Sigmoid colon (tissue), 4 donors: ENCODE results near the gene EP300.

ENCODE experiments used
- POLR2A ChIP-seq, 2 donors: fragments of 450-650 bp; IDR thresholded peaks; one replicate each; pipeline ENCODE4 v1.6.1; 2016; ENCODE audit warnings: antibody characterized with exemption in 2 of 2, mild to moderate bottlenecking in 2 of 2, moderate library complexity in 2 of 2
- POLR2AphosphoS5 ChIP-seq, 4 donors: sonication (generic); formaldehyde crosslinking; IDR thresholded peaks; one replicate each; pipeline ENCODE4 v1.6.1; 2017; ENCODE audit warnings: antibody characterized with exemption in 4 of 4
- TF ChIP-seq, protein P1 (sequence below), 4 experiments: fragments of 450-650 bp in 3 of 4; fragments of 200-600 bp in 1 of 4; IDR thresholded peaks; one replicate each; pipeline ENCODE4 v1.5.1; 2016 to 2019; ENCODE audit warnings: antibody characterized with exemption in 4 of 4, mild to moderate bottlenecking in 3 of 4, moderate library complexity in 2 of 4

DNA sequence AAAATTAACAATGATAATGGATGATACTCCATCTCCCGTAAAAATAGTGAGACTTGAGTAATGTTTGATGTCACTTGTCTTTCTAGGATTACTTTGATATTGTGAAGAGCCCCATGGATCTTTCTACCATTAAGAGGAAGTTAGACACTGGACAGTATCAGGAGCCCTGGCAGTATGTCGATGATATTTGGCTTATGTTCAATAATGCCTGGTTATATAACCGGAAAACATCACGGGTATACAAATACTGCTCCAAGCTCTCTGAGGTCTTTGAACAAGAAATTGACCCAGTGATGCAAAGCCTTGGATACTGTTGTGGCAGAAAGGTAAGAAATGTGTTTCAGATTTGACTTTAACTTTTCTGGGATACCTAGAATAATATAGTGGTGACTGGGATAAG, 64.7 kb downstream of the EP300 start:
- TF ChIP-seq, protein P1, sequence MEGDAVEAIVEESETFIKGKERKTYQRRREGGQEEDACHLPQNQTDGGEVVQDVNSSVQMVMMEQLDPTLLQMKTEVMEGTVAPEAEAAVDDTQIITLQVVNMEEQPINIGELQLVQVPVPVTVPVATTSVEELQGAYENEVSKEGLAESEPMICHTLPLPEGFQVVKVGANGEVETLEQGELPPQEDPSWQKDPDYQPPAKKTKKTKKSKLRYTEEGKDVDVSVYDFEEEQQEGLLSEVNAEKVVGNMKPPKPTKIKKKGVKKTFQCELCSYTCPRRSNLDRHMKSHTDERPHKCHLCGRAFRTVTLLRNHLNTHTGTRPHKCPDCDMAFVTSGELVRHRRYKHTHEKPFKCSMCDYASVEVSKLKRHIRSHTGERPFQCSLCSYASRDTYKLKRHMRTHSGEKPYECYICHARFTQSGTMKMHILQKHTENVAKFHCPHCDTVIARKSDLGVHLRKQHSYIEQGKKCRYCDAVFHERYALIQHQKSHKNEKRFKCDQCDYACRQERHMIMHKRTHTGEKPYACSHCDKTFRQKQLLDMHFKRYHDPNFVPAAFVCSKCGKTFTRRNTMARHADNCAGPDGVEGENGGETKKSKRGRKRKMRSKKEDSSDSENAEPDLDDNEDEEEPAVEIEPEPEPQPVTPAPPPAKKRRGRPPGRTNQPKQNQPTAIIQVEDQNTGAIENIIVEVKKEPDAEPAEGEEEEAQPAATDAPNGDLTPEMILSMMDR (IDR thresholded peaks at IDR 0.05): no peak
- no peak for TF ChIP-seq POLR2AphosphoS5 (IDR thresholded peaks at IDR 0.05)
- no peak for TF ChIP-seq POLR2A (IDR thresholded peaks at IDR 0.05)
